ENCODE measurements around the gene FBLL1.
A peak's percentile ranks its signal among the peaks of the same experiment; 100 is the strongest.

FBLL1 gene

DNA sequence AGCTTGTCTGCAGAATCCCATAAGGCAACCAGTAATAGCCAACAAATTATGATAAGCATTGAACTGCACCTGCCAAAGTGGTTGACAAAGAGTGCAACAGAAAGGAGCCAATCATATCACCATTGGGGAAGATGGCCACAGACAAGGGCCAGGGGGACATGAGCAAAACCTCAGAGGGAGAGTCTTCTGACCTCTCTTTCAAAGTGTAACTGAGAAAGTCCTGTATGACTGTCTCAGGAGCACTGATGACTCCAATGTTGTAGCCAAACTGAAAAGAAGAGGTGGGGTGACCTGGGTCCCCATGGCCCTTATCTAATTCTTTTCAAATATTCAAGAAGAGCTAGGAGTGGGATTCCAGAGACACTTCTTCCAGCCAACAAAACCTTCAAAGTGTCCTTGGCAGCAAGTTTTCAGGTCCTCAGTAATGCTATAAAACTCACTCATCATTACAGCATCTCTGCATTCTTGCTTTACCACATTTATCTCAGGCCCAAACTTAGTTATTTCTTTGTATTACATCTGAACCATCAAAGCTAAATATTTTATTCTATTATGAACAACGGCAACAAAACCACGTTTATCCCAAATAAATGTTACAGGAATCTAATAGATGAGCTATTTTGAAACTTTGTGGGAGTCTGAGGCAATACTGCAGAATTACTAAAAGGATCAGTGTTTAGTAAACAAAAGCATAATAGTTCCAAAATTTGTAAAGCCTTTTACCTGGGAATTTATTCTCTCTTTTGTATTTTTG, 24.4 kb downstream of the FBLL1 start:
- Histone ChIP-seq H3K18ac (ENCODE audit: low read depth in 1 of 2, low read length in 2 of 2) (no peak overlapping the region), H2AK5ac (ENCODE audit: low read length, severe bottlenecking) (no peak overlapping the region), H3K23ac (ENCODE audit: low read length in 2 of 2) (no peak overlapping the region), H2AFZ (ENCODE audit: low read depth, low read length) (no peak overlapping the region), H3K4me1 (ENCODE audit: control insufficient read depth, insufficient read depth, low read depth, low read length) (no peaks in the 10 kb centered on the region), H3K9ac (ENCODE audit: low read length) (no peak overlapping the region), H3K14ac (ENCODE audit: low read length in 2 of 2) (no peak overlapping the region), H3K27me3 (ENCODE audit: control insufficient read depth in 1 of 2, insufficient read depth in 1 of 2, low read length in 2 of 2) (no peaks in the 10 kb centered on the region), H4K8ac (ENCODE audit: low read length) (no peak overlapping the region), H3K4me2 (ENCODE audit: low read length, poor library complexity, severe bottlenecking) (no peak overlapping the region), H4K91ac (ENCODE audit: low read length) (no peak overlapping the region), H3K36me3 (ENCODE audit: control insufficient read depth in 1 of 2, insufficient read depth in 2 of 2, low read depth in 1 of 2, low read length in 2 of 2) (peaks cover 11 to 73% of the 10 kb centered on the region in 2 experiments), H3K4ac (ENCODE audit: low read depth in 1 of 2, low read length in 2 of 2) (no peak overlapping the region), H2BK120ac (ENCODE audit: low read depth, low read length) (no peak overlapping the region), H2BK5ac (ENCODE audit: low read depth, low read length, poor library complexity, severe bottlenecking) (no peak overlapping the region), H3K4me3 (ENCODE audit: insufficient read depth in 1 of 2, low read depth in 1 of 2, low read length in 2 of 2) (no peak overlapping the region), H3K79me1 (replicated peaks; ENCODE audit: low read length, poor library complexity, severe bottlenecking) (peaks cover 20% of the 10 kb centered on the region), H3K27ac (ENCODE audit: low read length, poor library complexity, severe bottlenecking) (no peak overlapping the region), H3K9me3 (ENCODE audit: control insufficient read depth, low read length) (no peaks in the 10 kb centered on the region), H2BK12ac (ENCODE audit: low read length in 2 of 2) (no peak overlapping the region), H2BK15ac (ENCODE audit: low read depth, poor library complexity, severe bottlenecking) (no peak overlapping the region)
- DNase-seq = no peak
- WGBS = no CpG with 5 or more reads among the region's 2 CpGs

- Histone ChIP-seq H2BK12ac (ENCODE audit: low read length in 2 of 2) (no peak overlapping the region), H3K4me1 (ENCODE audit: control insufficient read depth, insufficient read depth, low read depth, low read length) (no peaks in the 10 kb centered on the region), H3K18ac (ENCODE audit: low read depth in 1 of 2, low read length in 2 of 2) (no peak overlapping the region), H3K4me2 (ENCODE audit: low read length, poor library complexity, severe bottlenecking) (no peak overlapping the region), H3K36me3 (ENCODE audit: control insufficient read depth in 1 of 2, insufficient read depth in 2 of 2, low read depth in 1 of 2, low read length in 2 of 2) (peaks cover 14 to 92% of the 10 kb centered on the region in 2 experiments), H3K27me3 (ENCODE audit: control insufficient read depth in 1 of 2, insufficient read depth in 1 of 2, low read length in 2 of 2) (no peaks in the 10 kb centered on the region), H3K9me3 (ENCODE audit: control insufficient read depth, low read length) (no peaks in the 10 kb centered on the region), H2BK15ac (ENCODE audit: low read depth, poor library complexity, severe bottlenecking) (no peak overlapping the region), H3K23ac (ENCODE audit: low read length in 2 of 2) (no peak overlapping the region), H4K91ac (ENCODE audit: low read length) (no peak overlapping the region), H3K79me1 (replicated peaks; ENCODE audit: low read length, poor library complexity, severe bottlenecking) (peaks cover 25% of the 10 kb centered on the region), H3K9ac (ENCODE audit: low read length) (no peak overlapping the region), H3K27ac (ENCODE audit: low read length, poor library complexity, severe bottlenecking) (no peak overlapping the region), H2BK120ac (ENCODE audit: low read depth, low read length) (no peak overlapping the region), H4K8ac (ENCODE audit: low read length) (no peak overlapping the region), H2BK5ac (ENCODE audit: low read depth, low read length, poor library complexity, severe bottlenecking) (no peak overlapping the region), H2AK5ac (ENCODE audit: low read length, severe bottlenecking) (no peak overlapping the region), H3K4ac (ENCODE audit: low read depth in 1 of 2, low read length in 2 of 2) (no peak overlapping the region), H3K4me3 (ENCODE audit: insufficient read depth in 1 of 2, low read depth in 1 of 2, low read length in 2 of 2) (no peak overlapping the region), H3K14ac (ENCODE audit: low read length in 2 of 2) (no peak overlapping the region), H2AFZ (ENCODE audit: low read depth, low read length) (no peak overlapping the region)
- DNase-seq = no peak
- WGBS = 100% methylated on average over 1 of the region's 2 CpGs
Observed at GRCh38 chr5:168557389-168557788, 28.3 kb downstream of the FBLL1 start.

DNA sequence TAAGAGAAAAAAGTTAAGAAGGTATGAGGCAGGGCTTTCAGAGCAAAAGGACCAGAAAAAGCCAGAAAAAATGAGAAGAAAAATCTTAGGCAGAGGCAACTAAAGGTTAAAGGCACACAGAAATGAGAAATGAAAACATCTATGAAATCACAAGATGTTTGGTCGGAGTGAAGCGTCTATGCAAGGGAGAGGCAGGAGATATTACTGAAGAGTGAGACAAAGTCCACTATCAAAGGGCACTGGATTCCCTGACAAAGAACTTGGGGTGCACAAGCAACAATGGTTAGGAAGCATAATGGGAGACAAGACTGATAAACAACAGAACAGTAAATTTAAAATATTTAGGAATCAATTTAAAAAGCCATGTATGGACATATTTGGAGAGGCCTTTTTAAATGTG, 33.2 kb downstream of the FBLL1 start:
- no peak overlapping the region for H2AFZ ChIP-seq (ENCODE audit: low read depth, low read length)
- no peak for DNase-seq
- H4K8ac ChIP-seq (ENCODE audit: low read length) = no peak overlapping the region
- no peak overlapping the region for H2BK15ac ChIP-seq (ENCODE audit: low read depth, poor library complexity, severe bottlenecking)
- H3K27me3 ChIP-seq (ENCODE audit: control insufficient read depth in 1 of 2, insufficient read depth in 1 of 2, low read length in 2 of 2) = no peaks in the 10 kb centered on the region
- H3K9me3 ChIP-seq (ENCODE audit: control insufficient read depth, low read length) = no peaks in the 10 kb centered on the region
- WGBS = 95% methylated on average over 2 of the region's 2 CpGs
- no peak overlapping the region for H3K9ac ChIP-seq (ENCODE audit: low read length)
- peaks cover 9 to 96% of the 10 kb centered on the region in 2 experiments for H3K36me3 ChIP-seq (ENCODE audit: control insufficient read depth in 1 of 2, insufficient read depth in 2 of 2, low read depth in 1 of 2, low read length in 2 of 2)
- H3K23ac ChIP-seq (ENCODE audit: low read length in 2 of 2) = no peak overlapping the region
- no peak overlapping the region for H2BK5ac ChIP-seq (ENCODE audit: low read depth, low read length, poor library complexity, severe bottlenecking)
- no peak overlapping the region for H2AK5ac ChIP-seq (ENCODE audit: low read length, severe bottlenecking)
- H3K4me1 ChIP-seq (ENCODE audit: control insufficient read depth, insufficient read depth, low read depth, low read length) = no peaks in the 10 kb centered on the region
- no peak overlapping the region for H3K4me2 ChIP-seq (ENCODE audit: low read length, poor library complexity, severe bottlenecking)
- no peak overlapping the region for H2BK12ac ChIP-seq (ENCODE audit: low read length in 2 of 2)
- peak overlapping the region; percentile 3 for H3K27ac ChIP-seq (ENCODE audit: low read length, poor library complexity, severe bottlenecking)
- no peak overlapping the region for H4K91ac ChIP-seq (ENCODE audit: low read length)
- no peak overlapping the region for H3K4ac ChIP-seq (ENCODE audit: low read depth in 1 of 2, low read length in 2 of 2)
- H3K79me1 ChIP-seq (replicated peaks; ENCODE audit: low read length, poor library complexity, severe bottlenecking) = peaks cover 14% of the 10 kb centered on the region
- no peak overlapping the region for H3K4me3 ChIP-seq (ENCODE audit: insufficient read depth in 1 of 2, low read depth in 1 of 2, low read length in 2 of 2)
- no peak overlapping the region for H3K18ac ChIP-seq (ENCODE audit: low read depth in 1 of 2, low read length in 2 of 2)
- H2BK120ac ChIP-seq (ENCODE audit: low read depth, low read length) = no peak overlapping the region
- H3K14ac ChIP-seq (ENCODE audit: low read length in 2 of 2) = no peak overlapping the region

DNA sequence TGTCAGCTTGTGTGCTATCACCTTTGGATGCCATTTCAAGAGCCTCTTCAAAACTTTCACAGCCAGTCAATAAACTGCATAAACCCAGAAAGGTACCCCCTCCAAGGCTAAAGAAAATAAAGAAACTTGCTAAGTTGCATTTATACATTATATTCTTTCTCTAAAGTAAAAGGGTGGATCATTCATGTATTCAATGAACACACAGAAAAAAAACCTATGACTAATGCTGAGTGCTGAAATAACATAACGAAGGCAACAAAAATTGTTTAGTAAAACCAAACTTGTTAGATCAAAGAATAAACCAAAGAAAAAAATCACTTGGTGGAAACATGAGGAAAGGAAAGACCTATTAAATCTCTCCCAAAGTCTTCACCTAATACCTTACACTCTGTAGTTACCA, 34.9 kb downstream of the FBLL1 start:
- Histone ChIP-seq H4K8ac (ENCODE audit: low read length) (no peak overlapping the region), H3K9me3 (ENCODE audit: control insufficient read depth, low read length) (no peaks in the 10 kb centered on the region), H2BK12ac (ENCODE audit: low read length in 2 of 2) (no peak overlapping the region), H3K4me2 (ENCODE audit: low read length, poor library complexity, severe bottlenecking) (no peak overlapping the region), H2BK15ac (ENCODE audit: low read depth, poor library complexity, severe bottlenecking) (no peak overlapping the region), H3K9ac (ENCODE audit: low read length) (no peak overlapping the region), H3K4ac (ENCODE audit: low read depth in 1 of 2, low read length in 2 of 2) (no peak overlapping the region), H4K91ac (ENCODE audit: low read length) (no peak overlapping the region), H3K27me3 (ENCODE audit: control insufficient read depth in 1 of 2, insufficient read depth in 1 of 2, low read length in 2 of 2) (no peaks in the 10 kb centered on the region), H3K4me3 (ENCODE audit: insufficient read depth in 1 of 2, low read depth in 1 of 2, low read length in 2 of 2) (no peak overlapping the region), H3K4me1 (ENCODE audit: control insufficient read depth, insufficient read depth, low read depth, low read length) (no peaks in the 10 kb centered on the region), H3K18ac (ENCODE audit: low read depth in 1 of 2, low read length in 2 of 2) (no peak overlapping the region), H2BK120ac (ENCODE audit: low read depth, low read length) (no peak overlapping the region), H3K23ac (ENCODE audit: low read length in 2 of 2) (no peak overlapping the region), H2AK5ac (ENCODE audit: low read length, severe bottlenecking) (no peak overlapping the region), H3K79me1 (replicated peaks; ENCODE audit: low read length, poor library complexity, severe bottlenecking) (peaks cover 7% of the 10 kb centered on the region), H3K14ac (ENCODE audit: low read length in 2 of 2) (no peak overlapping the region), H3K36me3 (ENCODE audit: control insufficient read depth in 1 of 2, insufficient read depth in 2 of 2, low read depth in 1 of 2, low read length in 2 of 2) (peaks cover 0 to 97% of the 10 kb centered on the region in 2 experiments), H2AFZ (ENCODE audit: low read depth, low read length) (no peak overlapping the region), H2BK5ac (ENCODE audit: low read depth, low read length, poor library complexity, severe bottlenecking) (no peak overlapping the region), H3K27ac (ENCODE audit: low read length, poor library complexity, severe bottlenecking) (no peak overlapping the region)
- DNase-seq = no peak
- no CpG with 5 or more reads among the region's 1 CpG for WGBS

Measured in mesenchymal stem cell (in vitro differentiated cells and primary cell).